HepG2 (cell line): ENCODE results near the gene CTDP1.

Source experiments
- TF ChIP-seq, protein P1 (sequence below): sonication (generic); formaldehyde crosslinking; IDR thresholded peaks from 2 replicates; pipeline ENCODE4 v1.5.0; 2020; ENCODE audit warnings: mild to moderate bottlenecking, missing genetic modification reagents, moderate library complexity
- TF ChIP-seq, protein P2 (sequence below): sonication (generic); formaldehyde crosslinking; IDR thresholded peaks from 2 replicates; pipeline ENCODE4 v1.5.0; 2020; ENCODE audit warnings: missing genetic modification reagents

DNA sequence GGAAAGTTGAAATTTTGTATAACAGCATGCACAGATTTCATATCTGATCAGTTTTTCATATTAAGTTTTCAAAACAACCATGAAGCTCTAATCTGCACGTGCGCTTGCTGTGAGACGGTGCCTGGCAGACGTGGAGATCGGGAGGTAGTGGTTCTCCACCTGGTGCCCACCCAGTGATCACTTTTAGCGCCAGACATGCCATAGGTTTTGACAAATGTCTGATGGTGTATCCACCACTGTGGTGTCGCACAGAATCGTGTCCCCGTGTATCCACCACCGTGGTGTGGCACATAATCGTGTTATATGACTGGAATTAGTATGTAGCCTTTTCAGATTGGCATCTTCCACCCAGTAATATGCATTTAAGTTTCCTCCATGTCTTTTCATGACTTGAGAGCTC, 77.2 kb downstream of the CTDP1 start:
- TF ChIP-seq, protein P1, sequence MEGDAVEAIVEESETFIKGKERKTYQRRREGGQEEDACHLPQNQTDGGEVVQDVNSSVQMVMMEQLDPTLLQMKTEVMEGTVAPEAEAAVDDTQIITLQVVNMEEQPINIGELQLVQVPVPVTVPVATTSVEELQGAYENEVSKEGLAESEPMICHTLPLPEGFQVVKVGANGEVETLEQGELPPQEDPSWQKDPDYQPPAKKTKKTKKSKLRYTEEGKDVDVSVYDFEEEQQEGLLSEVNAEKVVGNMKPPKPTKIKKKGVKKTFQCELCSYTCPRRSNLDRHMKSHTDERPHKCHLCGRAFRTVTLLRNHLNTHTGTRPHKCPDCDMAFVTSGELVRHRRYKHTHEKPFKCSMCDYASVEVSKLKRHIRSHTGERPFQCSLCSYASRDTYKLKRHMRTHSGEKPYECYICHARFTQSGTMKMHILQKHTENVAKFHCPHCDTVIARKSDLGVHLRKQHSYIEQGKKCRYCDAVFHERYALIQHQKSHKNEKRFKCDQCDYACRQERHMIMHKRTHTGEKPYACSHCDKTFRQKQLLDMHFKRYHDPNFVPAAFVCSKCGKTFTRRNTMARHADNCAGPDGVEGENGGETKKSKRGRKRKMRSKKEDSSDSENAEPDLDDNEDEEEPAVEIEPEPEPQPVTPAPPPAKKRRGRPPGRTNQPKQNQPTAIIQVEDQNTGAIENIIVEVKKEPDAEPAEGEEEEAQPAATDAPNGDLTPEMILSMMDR (CRISPR knock-in tag): no peak
- TF ChIP-seq, protein P2, sequence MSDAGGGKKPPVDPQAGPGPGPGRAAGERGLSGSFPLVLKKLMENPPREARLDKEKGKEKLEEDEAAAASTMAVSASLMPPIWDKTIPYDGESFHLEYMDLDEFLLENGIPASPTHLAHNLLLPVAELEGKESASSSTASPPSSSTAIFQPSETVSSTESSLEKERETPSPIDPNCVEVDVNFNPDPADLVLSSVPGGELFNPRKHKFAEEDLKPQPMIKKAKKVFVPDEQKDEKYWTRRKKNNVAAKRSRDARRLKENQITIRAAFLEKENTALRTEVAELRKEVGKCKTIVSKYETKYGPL (CRISPR knock-in tag): no peak
